H9 (cell line): ENCODE measurements around the gene GSG1L. TPM values are rescaled to one million over a fixed set of nuclear protein-coding genes. Genes with fewer than 3 reads are reported as not detected.

Experiments used
- DNase-seq: peaks from one replicate; pipeline ENCODE4 v3.0.0-alpha.2; 2017
- H2AFZ ChIP-seq: one replicate; pipeline ENCODE4 v1.6.1; 2013; ENCODE audit warnings: mild to moderate bottlenecking, low read length, control low read depth, moderate library complexity
- H2AK5ac ChIP-seq: 2 replicates; pipeline ENCODE4 v1.6.1; 2013; ENCODE audit warnings: low read length, control low read depth, mixed read lengths; ENCODE audit not compliant: insufficient read length
- H2BK120ac ChIP-seq: one replicate; pipeline ENCODE4 v1.6.1; 2013; ENCODE audit warnings: low read depth, mild to moderate bottlenecking, low read length, control low read depth, inconsistent platforms; ENCODE audit not compliant: poor library complexity, severe bottlenecking
- H2BK12ac ChIP-seq: 2 replicates; pipeline ENCODE4 v1.6.1; 2013; ENCODE audit warnings: low read length, control low read depth, mixed read lengths, low read depth; ENCODE audit not compliant: insufficient read length
- H2BK15ac ChIP-seq: 2 replicates; pipeline ENCODE4 v1.6.1; 2013; ENCODE audit warnings: low read depth, low read length, control low read depth
- H2BK20ac ChIP-seq: one replicate; pipeline ENCODE4 v1.6.1; 2013; ENCODE audit warnings: low read depth, mild to moderate bottlenecking, low read length, control low read depth, inconsistent platforms; ENCODE audit not compliant: poor library complexity, severe bottlenecking
- H2BK5ac ChIP-seq: 2 replicates; pipeline ENCODE4 v1.6.1; 2013; ENCODE audit warnings: low read length, control low read depth, mixed read lengths; ENCODE audit not compliant: insufficient read length
- H3K14ac ChIP-seq: 2 replicates; pipeline ENCODE4 v1.6.1; 2013; ENCODE audit warnings: low read length, control low read depth; ENCODE audit not compliant: insufficient read depth
- H3K18ac ChIP-seq: 2 replicates; pipeline ENCODE4 v1.6.1; 2013; ENCODE audit warnings: low read depth, mild to moderate bottlenecking, mixed read lengths, low read length, control low read depth; ENCODE audit not compliant: insufficient read length
- H3K23ac ChIP-seq: 2 replicates; pipeline ENCODE4 v1.6.1; 2013; ENCODE audit warnings: low read length, control low read depth, mixed read lengths, low read depth; ENCODE audit not compliant: insufficient read length
- H3K23me2 ChIP-seq: 2 replicates; pipeline ENCODE4 v1.6.1; 2013; ENCODE audit warnings: low read depth, mild to moderate bottlenecking, mixed read lengths, low read length, control low read depth; ENCODE audit not compliant: insufficient read length, poor library complexity, severe bottlenecking
- H3K27ac ChIP-seq: 2 replicates; pipeline ENCODE4 v1.5.1; 2013; ENCODE audit warnings: low read length, control low read depth, mixed read lengths, low read depth; ENCODE audit not compliant: insufficient read length
- H3K27me3 ChIP-seq: 2 replicates; pipeline ENCODE4 v1.6.1; 2013; ENCODE audit warnings: low read length, control low read depth, inconsistent platforms; ENCODE audit not compliant: insufficient read depth
- H3K4ac ChIP-seq: 2 replicates; pipeline ENCODE4 v1.6.1; 2013; ENCODE audit warnings: low read depth, mild to moderate bottlenecking, control low read depth, inconsistent platforms, low read length, moderate library complexity
- H3K4me1 ChIP-seq: 2 replicates; pipeline ENCODE4 v1.6.1; 2013; ENCODE audit warnings: low read length, control low read depth, inconsistent platforms; ENCODE audit not compliant: insufficient read depth
- H3K4me2 ChIP-seq: 2 replicates; pipeline ENCODE4 v1.6.1; 2013; ENCODE audit warnings: low read length, control low read depth, mixed read lengths; ENCODE audit not compliant: insufficient read length, insufficient read depth
- H3K56ac ChIP-seq: 2 replicates; pipeline ENCODE4 v1.6.1; 2013; ENCODE audit warnings: low read depth, mild to moderate bottlenecking, mixed read lengths, low read length, control low read depth; ENCODE audit not compliant: insufficient read length
- H3K79me1 ChIP-seq: 2 replicates; pipeline ENCODE4 v1.6.1; 2013; ENCODE audit warnings: low read depth, mild to moderate bottlenecking, moderate library complexity, low read length, control low read depth, inconsistent platforms; ENCODE audit not compliant: insufficient read depth, poor library complexity, severe bottlenecking
- H3K79me2 ChIP-seq: 2 replicates; pipeline ENCODE4 v1.6.1; 2013; ENCODE audit warnings: low read length, control low read depth, inconsistent platforms; ENCODE audit not compliant: insufficient read depth
- H3K9ac ChIP-seq: 2 replicates; pipeline ENCODE4 v1.6.1; 2013; ENCODE audit warnings: low read length, control low read depth, mixed read lengths; ENCODE audit not compliant: insufficient read length; ENCODE audit errors: extremely low read depth
- H3K9me3 ChIP-seq: one replicate; pipeline ENCODE4 v1.6.1; 2013; ENCODE audit warnings: low read depth, low read length, inconsistent platforms; ENCODE audit not compliant: control insufficient read depth
- H3T11ph ChIP-seq: one replicate; pipeline ENCODE4 v1.6.1; 2013; ENCODE audit warnings: mild to moderate bottlenecking, low read length, control low read depth, inconsistent platforms
- H4K20me1 ChIP-seq: one replicate; pipeline ENCODE4 v1.6.1; 2013; ENCODE audit not compliant: control insufficient read depth, insufficient read length, insufficient read depth
- H4K5ac ChIP-seq: 2 replicates; pipeline ENCODE4 v1.6.1; 2013; ENCODE audit warnings: low read depth, mild to moderate bottlenecking, mixed read lengths, low read length, control low read depth; ENCODE audit not compliant: insufficient read length
- H4K8ac ChIP-seq: replicated peaks from 2 replicates; pipeline ENCODE4 v1.6.1; 2013; ENCODE audit warnings: low read length, control low read depth, mixed read lengths, low read depth; ENCODE audit not compliant: insufficient read length
- H4K91ac ChIP-seq: 2 replicates; pipeline ENCODE4 v1.6.1; 2013; ENCODE audit warnings: low read depth, mild to moderate bottlenecking, moderate library complexity, mixed read lengths, low read length, control low read depth; ENCODE audit not compliant: insufficient read length
- H3K27ac Mint-ChIP-seq, 3 experiments: 2 replicates in 2 of 3; 3 replicates in 1 of 3; pipeline ENCODE4 v1.8.0; 2020 to 2021; ENCODE audit warnings: mixed read lengths in 3 of 3, mild to moderate bottlenecking in 1 of 3, moderate library complexity in 1 of 3
- H3K27me3 Mint-ChIP-seq: 2 replicates; pipeline ENCODE4 v1.8.0; 2021; ENCODE audit warnings: low read depth, mild to moderate bottlenecking, moderate library complexity, mixed read lengths
- H3K36me3 Mint-ChIP-seq, 3 experiments: 2 replicates in 2 of 3; 3 replicates in 1 of 3; pipeline ENCODE4 v1.8.0; 2020 to 2021; ENCODE audit warnings: low read depth in 3 of 3, mixed read lengths in 3 of 3; ENCODE audit not compliant: insufficient read depth in 1 of 3
- H3K4me1 Mint-ChIP-seq, 2 experiments: 2 replicates each; pipeline ENCODE4 v1.8.0; 2020; ENCODE audit warnings: mixed read lengths in 2 of 2
- H3K4me3 Mint-ChIP-seq, 2 experiments: 2 replicates in 1 of 2; 3 replicates in 1 of 2; pipeline ENCODE4 v1.8.0; 2020 to 2021; ENCODE audit warnings: mild to moderate bottlenecking in 2 of 2, mixed read lengths in 2 of 2, moderate library complexity in 1 of 2
- H3K9me3 Mint-ChIP-seq, 2 experiments: 2 replicates in 1 of 2; 3 replicates in 1 of 2; pipeline ENCODE4 v1.8.0; 2020; ENCODE audit warnings: mild to moderate bottlenecking in 2 of 2, mixed read lengths in 2 of 2, moderate library complexity in 1 of 2
- CTCF ChIP-seq: fragments of 200-600 bp; sonication (generic); conservative IDR thresholded peaks from 3 replicates; pipeline ENCODE4 v1.8.0; 2021; ENCODE audit warnings: antibody characterized with exemption, mild to moderate bottlenecking
- WGBS: extraction: QIAGEN DNeasy Blood & Tissue Kit; methylation state at CpG from one replicate; pipeline ENCODE4 v1.1.7; 2013; ENCODE audit warnings: missing lambda C conversion rate, low lambda C conversion rate, mixed read lengths; ENCODE audit not compliant: insufficient read length; ENCODE audit errors: extremely low coverage; 5-methylcytosine and 5-hydroxymethylcytosine counted together
- total RNA-seq: library from RNA; stranded (reverse); gene quantifications from 2 replicates; pipeline ENCODE4 v1.2.1, GENCODE V29; 2021

GSG1L gene
- total RNA-seq, 1 experiment from 2014 or later: 0.35 TPM

DNA sequence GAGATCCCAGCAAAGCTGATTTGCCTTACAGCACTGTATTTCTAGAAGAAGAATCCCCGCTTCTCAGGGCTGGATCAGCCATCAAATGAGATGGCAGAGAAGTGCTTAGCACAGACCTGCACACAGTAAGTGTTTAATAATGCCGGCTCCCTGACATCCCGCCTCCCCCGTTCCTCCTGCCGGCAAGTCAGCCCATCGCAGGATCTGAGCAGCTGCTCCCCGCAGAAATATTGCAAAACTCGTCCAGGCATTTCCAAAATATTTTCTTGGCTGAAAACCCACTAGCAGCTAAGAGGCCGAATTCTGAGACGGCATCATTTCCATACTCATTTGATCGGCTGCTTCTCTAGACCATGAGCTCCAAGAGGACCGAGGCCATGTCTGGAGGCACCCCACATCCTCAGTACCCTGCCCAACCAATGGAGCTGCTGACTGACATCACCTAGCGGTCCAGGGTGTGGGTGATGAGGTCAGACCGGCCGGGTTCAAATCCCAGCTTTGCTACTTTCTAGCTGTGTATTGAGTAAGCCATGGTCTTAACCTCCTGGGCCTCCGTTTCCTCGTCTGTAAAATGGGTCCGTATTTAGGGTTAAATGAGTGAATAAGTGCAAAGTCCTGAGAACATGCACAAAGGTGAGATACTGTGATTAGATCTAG lies 262.1 kb downstream of the GSG1L start:
- DNase-seq: no peak
- Histone ChIP-seq H2BK120ac (no peak overlapping the region), H3K4me2 (no peak overlapping the region), H3K9me3 (no peaks in the 10 kb centered on the region), H4K91ac (no peak overlapping the region), H2BK12ac (no peak overlapping the region), H3K27ac (no peak overlapping the region), H3K4ac (no peak overlapping the region), H2BK15ac (no peak overlapping the region), H2BK5ac (no peak overlapping the region), H3K9ac (no peak overlapping the region), H4K5ac (no peak overlapping the region), H3K14ac (no peak overlapping the region), H3K56ac (no peak overlapping the region), H3K4me1 (peaks cover 3% of the 10 kb centered on the region; the same call in 1 of the 2 replicates), H3K79me1 (no peaks in the 10 kb centered on the region), H2BK20ac (no peak overlapping the region), H4K20me1 (no peaks in the 10 kb centered on the region), H3K23ac (no peak overlapping the region), H3T11ph (no peak overlapping the region), H4K8ac (no peak overlapping the region), H3K23me2 (no peaks in the 10 kb centered on the region), H3K79me2 (no peaks in the 10 kb centered on the region), H3K18ac (no peak overlapping the region), H3K27me3 (no peaks in the 10 kb centered on the region), H2AK5ac (no peak overlapping the region), H2AFZ (no peak overlapping the region)
- H3K36me3 Mint-ChIP-seq: no peaks in the 10 kb centered on the region
- WGBS: no CpG with 5 or more reads among the region's 18 CpGs
- TF ChIP-seq CTCF: no peak
- H3K4me3 Mint-ChIP-seq: no peak overlapping the region
- no peaks in the 10 kb centered on the region; a peak in 1 of 5 replicates for H3K9me3 Mint-ChIP-seq
- no peak overlapping the region for H3K27ac Mint-ChIP-seq
- H3K4me1 Mint-ChIP-seq: peaks cover 13 to 23% of the 10 kb centered on the region in 2 experiments
- H3K27me3 Mint-ChIP-seq: peaks cover 21% of the 10 kb centered on the region
